ENCODE measurements around the gene LRRC28.

LRRC28 gene

DNA sequence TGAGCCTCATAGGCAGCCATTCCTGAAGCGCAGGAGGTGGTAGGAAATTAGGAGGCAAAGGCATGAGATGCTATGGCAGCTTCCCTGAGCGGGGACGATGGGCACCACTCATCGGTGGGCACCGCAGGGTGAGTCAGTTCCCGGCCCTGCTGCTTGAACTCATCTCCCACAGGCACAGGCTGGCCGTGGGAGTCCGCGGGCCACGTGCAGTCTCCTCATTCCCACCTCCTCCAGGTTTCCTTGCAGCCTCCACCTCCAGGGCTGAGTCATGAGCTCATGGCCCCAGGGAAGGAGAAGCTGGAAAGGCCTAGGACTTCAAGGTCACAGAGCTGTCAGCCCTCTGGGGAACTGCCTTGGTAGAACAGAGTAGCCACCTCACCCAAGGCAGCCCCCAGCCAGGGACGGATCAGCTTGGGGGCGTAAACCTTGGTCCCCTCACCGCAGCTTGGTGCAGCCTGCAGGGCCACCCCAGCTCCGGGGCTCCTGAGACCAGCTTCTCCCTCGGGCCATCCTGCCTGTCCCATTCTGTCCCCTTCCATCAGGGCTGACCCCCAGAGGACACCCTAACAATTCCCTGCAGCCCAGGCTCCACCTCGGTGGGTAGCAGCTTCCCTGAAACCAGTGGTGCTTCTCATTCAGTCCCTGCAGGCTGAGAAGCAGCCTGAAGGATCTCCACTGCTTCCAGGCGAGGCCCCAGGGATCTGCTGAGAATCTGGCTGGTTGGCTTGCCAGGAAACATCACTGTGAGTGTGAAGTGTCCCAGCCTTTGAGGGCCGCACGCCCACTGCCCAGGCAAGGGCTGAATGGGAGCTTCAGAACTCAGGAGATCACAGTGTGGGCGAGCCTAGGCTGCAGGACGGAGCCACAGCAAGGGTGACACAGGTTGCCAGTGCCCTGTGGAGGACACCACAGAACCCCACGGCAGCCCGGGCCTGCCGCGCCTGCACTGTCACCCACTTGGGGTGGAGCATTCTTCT is 163.8 kb downstream of the LRRC28 start:
- ChIA-PET CTCF (interaction anchor here (0.8 kb wide), 1 partner anchor 9 kb away, joined by 3 read pairs; no protein-coding TSS in a partner anchor), POLR2A (no interaction called here)
- H3K36me3 ChIP-seq (ENCODE audit: control insufficient read depth in 2 of 2, insufficient read depth in 1 of 2, low read length in 2 of 2) = no peaks in the 10 kb centered on the region
- H3K4me3 ChIP-seq (ENCODE audit: low read depth, low read length) = no peak overlapping the region
- H3K27ac ChIP-seq (ENCODE audit: extremely low read depth, low read depth, low read length) = no peak overlapping the region
- H3K4me1 ChIP-seq (ENCODE audit: control insufficient read depth, insufficient read depth, low read length) = no peaks in the 10 kb centered on the region
- no peaks in the 10 kb centered on the region for H3K9me3 ChIP-seq (ENCODE audit: control insufficient read depth, insufficient read depth, low read depth, low read length)
- TF ChIP-seq ZNF146 (tag by site-specific recombination; IDR thresholded peaks at IDR 0.05) (no peak), ZNF404 (tag by site-specific recombination; IDR thresholded peaks at IDR 0.05) (no peak), ZNF391 (tag by site-specific recombination; IDR thresholded peaks at IDR 0.05; ENCODE audit: borderline replicate concordance, low read depth) (no peak), ZFHX2 (tag by site-specific recombination; conservative IDR thresholded peaks at IDR 0.05) (peak; percentile 97), ZNF785 (tag by site-specific recombination; IDR thresholded peaks at IDR 0.05) (no peak), ZIC2 (tag by site-specific recombination; IDR thresholded peaks at IDR 0.05) (0 out of 2 replicates have a peak, but pooled peaks have one; percentile 12), REPIN1 (tag by site-specific recombination; IDR thresholded peaks at IDR 0.05; ENCODE audit: low read depth) (no peak), ZNF214 (tag by site-specific recombination; IDR thresholded peaks at IDR 0.05; ENCODE audit: borderline replicate concordance) (no peak), ZNF548 (tag by site-specific recombination; IDR thresholded peaks at IDR 0.05) (no peak), EGR2 (tag by site-specific recombination; IDR thresholded peaks at IDR 0.05; ENCODE audit: low read depth) (peak; percentile 96), KLF7 (tag by site-specific recombination; IDR thresholded peaks at IDR 0.05; ENCODE audit: borderline replicate concordance) (no peak), ZBTB6 (tag by site-specific recombination; IDR thresholded peaks at IDR 0.05) (no peak), GLIS1 (tag by site-specific recombination; IDR thresholded peaks at IDR 0.05) (no peak), ZNF16 (tag by site-specific recombination; IDR thresholded peaks at IDR 0.05; ENCODE audit: low read depth) (no peak), ZFP3 (tag by site-specific recombination; IDR thresholded peaks at IDR 0.05; ENCODE audit: low read depth) (no peak), SCRT2 (tag by site-specific recombination; IDR thresholded peaks at IDR 0.05) (no peak), ZNF324 (tag by site-specific recombination; IDR thresholded peaks at IDR 0.05) (no peak), ZNF521 (tag by site-specific recombination; IDR thresholded peaks at IDR 0.05) (no peak), SP2 (tag by site-specific recombination; IDR thresholded peaks at IDR 0.05) (no peak)
- TF ChIP-seq, protein P1, sequence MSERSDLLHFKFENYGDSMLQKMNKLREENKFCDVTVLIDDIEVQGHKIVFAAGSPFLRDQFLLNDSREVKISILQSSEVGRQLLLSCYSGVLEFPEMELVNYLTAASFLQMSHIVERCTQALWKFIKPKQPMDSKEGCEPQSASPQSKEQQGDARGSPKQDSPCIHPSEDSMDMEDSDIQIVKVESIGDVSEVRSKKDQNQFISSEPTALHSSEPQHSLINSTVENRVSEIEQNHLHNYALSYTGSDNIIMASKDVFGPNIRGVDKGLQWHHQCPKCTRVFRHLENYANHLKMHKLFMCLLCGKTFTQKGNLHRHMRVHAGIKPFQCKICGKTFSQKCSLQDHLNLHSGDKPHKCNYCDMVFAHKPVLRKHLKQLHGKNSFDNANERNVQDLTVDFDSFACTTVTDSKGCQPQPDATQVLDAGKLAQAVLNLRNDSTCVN (tag by site-specific recombination; optimal IDR thresholded peaks at IDR 0.05) = no peak
- TF ChIP-seq, protein P2, sequence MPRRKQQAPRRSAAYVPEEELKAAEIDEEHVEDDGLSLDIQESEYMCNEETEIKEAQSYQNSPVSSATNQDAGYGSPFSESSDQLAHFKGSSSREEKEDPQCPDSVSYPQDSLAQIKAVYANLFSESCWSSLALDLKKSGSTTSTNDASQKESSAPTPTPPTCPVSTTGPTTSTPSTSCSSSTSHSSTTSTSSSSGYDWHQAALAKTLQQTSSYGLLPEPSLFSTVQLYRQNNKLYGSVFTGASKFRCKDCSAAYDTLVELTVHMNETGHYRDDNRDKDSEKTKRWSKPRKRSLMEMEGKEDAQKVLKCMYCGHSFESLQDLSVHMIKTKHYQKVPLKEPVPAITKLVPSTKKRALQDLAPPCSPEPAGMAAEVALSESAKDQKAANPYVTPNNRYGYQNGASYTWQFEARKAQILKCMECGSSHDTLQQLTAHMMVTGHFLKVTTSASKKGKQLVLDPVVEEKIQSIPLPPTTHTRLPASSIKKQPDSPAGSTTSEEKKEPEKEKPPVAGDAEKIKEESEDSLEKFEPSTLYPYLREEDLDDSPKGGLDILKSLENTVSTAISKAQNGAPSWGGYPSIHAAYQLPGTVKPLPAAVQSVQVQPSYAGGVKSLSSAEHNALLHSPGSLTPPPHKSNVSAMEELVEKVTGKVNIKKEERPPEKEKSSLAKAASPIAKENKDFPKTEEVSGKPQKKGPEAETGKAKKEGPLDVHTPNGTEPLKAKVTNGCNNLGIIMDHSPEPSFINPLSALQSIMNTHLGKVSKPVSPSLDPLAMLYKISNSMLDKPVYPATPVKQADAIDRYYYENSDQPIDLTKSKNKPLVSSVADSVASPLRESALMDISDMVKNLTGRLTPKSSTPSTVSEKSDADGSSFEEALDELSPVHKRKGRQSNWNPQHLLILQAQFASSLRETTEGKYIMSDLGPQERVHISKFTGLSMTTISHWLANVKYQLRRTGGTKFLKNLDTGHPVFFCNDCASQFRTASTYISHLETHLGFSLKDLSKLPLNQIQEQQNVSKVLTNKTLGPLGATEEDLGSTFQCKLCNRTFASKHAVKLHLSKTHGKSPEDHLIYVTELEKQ (tag by site-specific recombination; IDR thresholded peaks at IDR 0.05; ENCODE audit: borderline replicate concordance) = no peak
- TF ChIP-seq, protein P3, sequence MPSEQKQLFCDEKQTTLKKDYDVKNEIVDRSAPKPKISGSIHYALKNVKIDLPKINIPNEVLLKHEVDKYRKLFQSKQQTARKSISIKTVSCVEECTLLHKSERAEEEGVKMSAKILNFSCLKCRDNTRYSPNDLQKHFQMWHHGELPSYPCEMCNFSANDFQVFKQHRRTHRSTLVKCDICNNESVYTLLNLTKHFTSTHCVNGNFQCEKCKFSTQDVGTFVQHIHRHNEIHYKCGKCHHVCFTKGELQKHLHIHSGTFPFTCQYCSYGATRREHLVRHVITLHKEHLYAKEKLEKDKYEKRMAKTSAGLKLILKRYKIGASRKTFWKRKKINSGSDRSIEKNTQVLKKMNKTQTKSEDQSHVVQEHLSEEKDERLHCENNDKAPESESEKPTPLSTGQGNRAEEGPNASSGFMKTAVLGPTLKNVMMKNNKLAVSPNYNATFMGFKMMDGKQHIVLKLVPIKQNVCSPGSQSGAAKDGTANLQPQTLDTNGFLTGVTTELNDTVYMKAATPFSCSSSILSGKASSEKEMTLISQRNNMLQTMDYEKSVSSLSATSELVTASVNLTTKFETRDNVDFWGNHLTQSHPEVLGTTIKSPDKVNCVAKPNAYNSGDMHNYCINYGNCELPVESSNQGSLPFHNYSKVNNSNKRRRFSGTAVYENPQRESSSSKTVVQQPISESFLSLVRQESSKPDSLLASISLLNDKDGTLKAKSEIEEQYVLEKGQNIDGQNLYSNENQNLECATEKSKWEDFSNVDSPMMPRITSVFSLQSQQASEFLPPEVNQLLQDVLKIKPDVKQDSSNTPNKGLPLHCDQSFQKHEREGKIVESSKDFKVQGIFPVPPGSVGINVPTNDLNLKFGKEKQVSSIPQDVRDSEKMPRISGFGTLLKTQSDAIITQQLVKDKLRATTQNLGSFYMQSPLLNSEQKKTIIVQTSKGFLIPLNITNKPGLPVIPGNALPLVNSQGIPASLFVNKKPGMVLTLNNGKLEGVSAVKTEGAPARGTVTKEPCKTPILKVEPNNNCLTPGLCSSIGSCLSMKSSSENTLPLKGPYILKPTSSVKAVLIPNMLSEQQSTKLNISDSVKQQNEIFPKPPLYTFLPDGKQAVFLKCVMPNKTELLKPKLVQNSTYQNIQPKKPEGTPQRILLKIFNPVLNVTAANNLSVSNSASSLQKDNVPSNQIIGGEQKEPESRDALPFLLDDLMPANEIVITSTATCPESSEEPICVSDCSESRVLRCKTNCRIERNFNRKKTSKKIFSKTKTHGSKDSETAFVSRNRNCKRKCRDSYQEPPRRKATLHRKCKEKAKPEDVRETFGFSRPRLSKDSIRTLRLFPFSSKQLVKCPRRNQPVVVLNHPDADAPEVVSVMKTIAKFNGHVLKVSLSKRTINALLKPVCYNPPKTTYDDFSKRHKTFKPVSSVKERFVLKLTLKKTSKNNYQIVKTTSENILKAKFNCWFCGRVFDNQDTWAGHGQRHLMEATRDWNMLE (tag by site-specific recombination; conservative IDR thresholded peaks at IDR 0.05; ENCODE audit: low read depth) = no peak
- TF ChIP-seq, protein P4, sequence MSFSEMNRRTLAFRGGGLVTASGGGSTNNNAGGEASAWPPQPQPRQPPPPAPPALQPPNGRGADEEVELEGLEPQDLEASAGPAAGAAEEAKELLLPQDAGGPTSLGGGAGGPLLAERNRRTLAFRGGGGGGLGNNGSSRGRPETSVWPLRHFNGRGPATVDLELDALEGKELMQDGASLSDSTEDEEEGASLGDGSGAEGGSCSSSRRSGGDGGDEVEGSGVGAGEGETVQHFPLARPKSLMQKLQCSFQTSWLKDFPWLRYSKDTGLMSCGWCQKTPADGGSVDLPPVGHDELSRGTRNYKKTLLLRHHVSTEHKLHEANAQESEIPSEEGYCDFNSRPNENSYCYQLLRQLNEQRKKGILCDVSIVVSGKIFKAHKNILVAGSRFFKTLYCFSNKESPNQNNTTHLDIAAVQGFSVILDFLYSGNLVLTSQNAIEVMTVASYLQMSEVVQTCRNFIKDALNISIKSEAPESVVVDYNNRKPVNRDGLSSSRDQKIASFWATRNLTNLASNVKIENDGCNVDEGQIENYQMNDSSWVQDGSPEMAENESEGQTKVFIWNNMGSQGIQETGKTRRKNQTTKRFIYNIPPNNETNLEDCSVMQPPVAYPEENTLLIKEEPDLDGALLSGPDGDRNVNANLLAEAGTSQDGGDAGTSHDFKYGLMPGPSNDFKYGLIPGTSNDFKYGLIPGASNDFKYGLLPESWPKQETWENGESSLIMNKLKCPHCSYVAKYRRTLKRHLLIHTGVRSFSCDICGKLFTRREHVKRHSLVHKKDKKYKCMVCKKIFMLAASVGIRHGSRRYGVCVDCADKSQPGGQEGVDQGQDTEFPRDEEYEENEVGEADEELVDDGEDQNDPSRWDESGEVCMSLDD (tag by site-specific recombination; IDR thresholded peaks at IDR 0.05) = no peak
